Ishikawa (cell line): Measurements from ENCODE around the gene RMND1.

Source experiments
- CEBPB ChIP-seq: IDR thresholded peaks from 2 replicates; pipeline ENCODE4 v1.6.1; 2012
- EP300 ChIP-seq: IDR thresholded peaks from 2 replicates; pipeline ENCODE4 v1.6.1; 2012; ENCODE audit warnings: borderline replicate concordance
- FOXM1 ChIP-seq: IDR thresholded peaks from 2 replicates; pipeline ENCODE4 v1.6.1; 2012; ENCODE audit warnings: low read depth, borderline replicate concordance
- NFIC ChIP-seq: IDR thresholded peaks from 2 replicates; pipeline ENCODE4 v1.6.1; 2012
- RAD21 ChIP-seq: IDR thresholded peaks from 2 replicates; pipeline ENCODE4 v1.6.1; 2012; ENCODE audit warnings: low read depth
- YY1 ChIP-seq: IDR thresholded peaks from 2 replicates; pipeline ENCODE4 v1.6.1; 2012; ENCODE audit warnings: low read depth
- ZBTB7A ChIP-seq: IDR thresholded peaks from 2 replicates; pipeline ENCODE4 v1.6.1; 2012; ENCODE audit warnings: low read depth
- TF ChIP-seq, protein P1 (sequence below): IDR thresholded peaks from 2 replicates; pipeline ENCODE4 v1.6.1; 2012; ENCODE audit warnings: low read depth, mild to moderate bottlenecking
- TF ChIP-seq, protein P2 (sequence below): IDR thresholded peaks from 2 replicates; pipeline ENCODE4 v1.6.1; 2012
- TF ChIP-seq, protein P3 (sequence below): IDR thresholded peaks from 2 replicates; pipeline ENCODE4 v1.6.1; 2012

- TF ChIP-seq FOXM1, result no peak
- TF ChIP-seq, protein P1, sequence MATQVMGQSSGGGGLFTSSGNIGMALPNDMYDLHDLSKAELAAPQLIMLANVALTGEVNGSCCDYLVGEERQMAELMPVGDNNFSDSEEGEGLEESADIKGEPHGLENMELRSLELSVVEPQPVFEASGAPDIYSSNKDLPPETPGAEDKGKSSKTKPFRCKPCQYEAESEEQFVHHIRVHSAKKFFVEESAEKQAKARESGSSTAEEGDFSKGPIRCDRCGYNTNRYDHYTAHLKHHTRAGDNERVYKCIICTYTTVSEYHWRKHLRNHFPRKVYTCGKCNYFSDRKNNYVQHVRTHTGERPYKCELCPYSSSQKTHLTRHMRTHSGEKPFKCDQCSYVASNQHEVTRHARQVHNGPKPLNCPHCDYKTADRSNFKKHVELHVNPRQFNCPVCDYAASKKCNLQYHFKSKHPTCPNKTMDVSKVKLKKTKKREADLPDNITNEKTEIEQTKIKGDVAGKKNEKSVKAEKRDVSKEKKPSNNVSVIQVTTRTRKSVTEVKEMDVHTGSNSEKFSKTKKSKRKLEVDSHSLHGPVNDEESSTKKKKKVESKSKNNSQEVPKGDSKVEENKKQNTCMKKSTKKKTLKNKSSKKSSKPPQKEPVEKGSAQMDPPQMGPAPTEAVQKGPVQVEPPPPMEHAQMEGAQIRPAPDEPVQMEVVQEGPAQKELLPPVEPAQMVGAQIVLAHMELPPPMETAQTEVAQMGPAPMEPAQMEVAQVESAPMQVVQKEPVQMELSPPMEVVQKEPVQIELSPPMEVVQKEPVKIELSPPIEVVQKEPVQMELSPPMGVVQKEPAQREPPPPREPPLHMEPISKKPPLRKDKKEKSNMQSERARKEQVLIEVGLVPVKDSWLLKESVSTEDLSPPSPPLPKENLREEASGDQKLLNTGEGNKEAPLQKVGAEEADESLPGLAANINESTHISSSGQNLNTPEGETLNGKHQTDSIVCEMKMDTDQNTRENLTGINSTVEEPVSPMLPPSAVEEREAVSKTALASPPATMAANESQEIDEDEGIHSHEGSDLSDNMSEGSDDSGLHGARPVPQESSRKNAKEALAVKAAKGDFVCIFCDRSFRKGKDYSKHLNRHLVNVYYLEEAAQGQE, result no peak
- TF ChIP-seq EP300, result no peak
- TF ChIP-seq YY1, result no peak
- TF ChIP-seq RAD21, result no peak
- TF ChIP-seq ZBTB7A, result no peak
- TF ChIP-seq, protein P2, sequence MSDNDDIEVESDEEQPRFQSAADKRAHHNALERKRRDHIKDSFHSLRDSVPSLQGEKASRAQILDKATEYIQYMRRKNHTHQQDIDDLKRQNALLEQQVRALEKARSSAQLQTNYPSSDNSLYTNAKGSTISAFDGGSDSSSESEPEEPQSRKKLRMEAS, result no peak
- TF ChIP-seq, protein P3, sequence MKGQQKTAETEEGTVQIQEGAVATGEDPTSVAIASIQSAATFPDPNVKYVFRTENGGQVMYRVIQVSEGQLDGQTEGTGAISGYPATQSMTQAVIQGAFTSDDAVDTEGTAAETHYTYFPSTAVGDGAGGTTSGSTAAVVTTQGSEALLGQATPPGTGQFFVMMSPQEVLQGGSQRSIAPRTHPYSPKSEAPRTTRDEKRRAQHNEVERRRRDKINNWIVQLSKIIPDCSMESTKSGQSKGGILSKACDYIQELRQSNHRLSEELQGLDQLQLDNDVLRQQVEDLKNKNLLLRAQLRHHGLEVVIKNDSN, result no peak
- no peak for TF ChIP-seq NFIC
- TF ChIP-seq CEBPB, result no peak
These were observed 70.2 kb downstream of the RMND1 start for GRCh38 chr6:151381722-151382121.
